GM18907 (cell line): Measurements from ENCODE around the gene MAML3.

Experiments used
- ATAC-seq: cut with Tn5 transposase; IDR thresholded peaks from one replicate; pipeline ENCODE4 v1.9.1; 2021; ENCODE audit warnings: mild to moderate bottlenecking, moderate library complexity; ENCODE audit not compliant: unreplicated experiment

Gene MAML3

DNA sequence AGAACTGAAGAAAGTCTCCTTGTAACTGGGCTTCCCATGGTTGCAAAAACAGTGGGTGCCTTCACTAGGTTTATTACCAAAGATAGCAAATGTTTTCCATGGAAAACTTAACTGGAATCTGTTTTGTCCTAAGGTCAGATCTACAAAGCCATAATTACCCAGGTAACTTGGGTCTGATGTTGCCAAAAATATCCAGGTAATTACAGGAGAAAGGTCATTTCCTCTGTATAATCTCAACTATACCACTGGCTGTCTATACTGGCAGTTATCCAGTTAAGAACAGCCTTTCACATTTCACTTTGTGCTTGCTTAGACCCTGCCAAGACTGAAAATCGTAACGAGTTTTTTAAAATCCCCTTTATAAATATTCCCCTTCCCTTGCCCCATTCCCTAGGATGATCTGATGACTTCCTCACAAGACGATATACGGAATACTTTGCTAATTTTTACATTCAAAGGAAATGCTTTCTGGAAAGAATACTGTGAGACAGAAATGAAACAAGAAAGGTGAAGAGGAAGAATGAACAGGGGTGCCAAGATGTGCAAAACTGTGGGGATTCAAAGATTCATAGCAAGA is 105.5 kb downstream of the MAML3 start:
- no peak for ATAC-seq

DNA sequence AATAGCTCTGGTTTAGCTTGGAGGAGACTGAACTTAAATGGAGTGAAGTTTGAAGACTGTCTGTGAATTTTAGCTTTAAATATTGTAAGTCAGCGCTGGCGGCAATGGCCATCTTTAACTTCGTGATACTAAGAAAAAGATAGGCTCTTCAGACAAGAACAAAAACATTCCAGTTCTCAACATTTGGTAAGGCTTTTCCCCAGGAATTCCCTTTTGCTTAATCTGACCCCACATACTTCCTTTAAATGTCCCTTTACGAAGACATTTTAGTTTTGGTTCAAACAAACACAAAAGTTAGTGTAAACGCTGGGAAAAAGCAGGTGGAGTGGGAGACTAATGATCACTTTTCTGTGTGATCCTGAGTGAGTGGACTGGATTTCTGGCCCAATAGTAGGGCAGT is 106.2 kb downstream of the MAML3 start:
- ATAC-seq = no peak

GRCh38 chr4:140047017-140047640 is 106.9 kb downstream of the MAML3 start:
- no peak for ATAC-seq

DNA sequence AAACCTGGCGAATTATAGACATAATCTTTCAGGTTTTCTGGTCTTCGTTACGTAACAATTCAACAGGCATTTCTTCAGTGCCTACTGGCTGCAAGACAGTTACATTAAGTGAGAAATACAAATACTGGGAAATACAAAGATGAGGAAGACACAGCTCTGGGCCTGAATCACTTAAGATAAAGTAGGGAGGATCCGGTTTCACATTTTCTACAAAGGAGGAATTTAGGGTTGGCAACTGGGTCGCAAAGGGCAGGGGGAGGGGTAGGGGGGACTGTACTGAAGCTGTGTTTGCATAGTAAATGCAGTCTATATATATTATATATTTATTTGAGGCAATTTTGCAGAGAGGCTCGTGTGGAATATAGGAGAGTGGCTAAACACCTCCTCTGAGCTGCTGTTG is 107.4 kb downstream of the MAML3 start:
- no peak for ATAC-seq

- ATAC-seq = no peak
Measured at GRCh38 chr4:140046016-140046415, 108.0 kb downstream of the MAML3 start.

DNA sequence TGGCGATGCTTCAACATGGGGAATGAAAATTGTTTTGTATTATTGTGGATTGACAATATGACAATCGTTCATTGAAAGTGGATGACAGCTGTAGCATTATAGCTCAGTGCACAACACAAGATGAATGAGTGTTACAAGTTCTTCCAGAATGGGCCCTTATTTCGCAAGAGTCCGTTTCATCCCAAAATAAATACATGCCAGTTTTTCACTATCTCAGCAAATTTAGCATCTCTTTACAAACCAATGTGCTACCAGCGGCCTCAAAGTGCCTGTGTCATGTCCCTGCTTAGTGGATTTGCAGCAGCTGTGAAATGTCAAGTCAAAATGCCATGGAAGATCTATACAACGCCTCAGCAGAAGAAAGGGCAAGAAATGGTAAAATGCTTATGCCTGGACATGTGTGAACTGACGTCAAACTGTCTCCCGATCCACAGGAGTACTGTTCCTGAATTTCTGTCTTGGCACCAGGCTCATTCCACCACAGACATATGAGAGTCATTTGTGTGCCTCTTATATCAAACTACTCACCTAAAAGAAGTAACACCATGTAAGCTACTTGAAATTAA is 109.6 kb downstream of the MAML3 start:
- no peak for ATAC-seq

GRCh38 chr4:140042634-140043033 is 111.3 kb downstream of the MAML3 start:
- no peak for ATAC-seq

GRCh38 chr4:140038031-140038533 is 115.9 kb downstream of the MAML3 start:
- ATAC-seq = no peak

DNA sequence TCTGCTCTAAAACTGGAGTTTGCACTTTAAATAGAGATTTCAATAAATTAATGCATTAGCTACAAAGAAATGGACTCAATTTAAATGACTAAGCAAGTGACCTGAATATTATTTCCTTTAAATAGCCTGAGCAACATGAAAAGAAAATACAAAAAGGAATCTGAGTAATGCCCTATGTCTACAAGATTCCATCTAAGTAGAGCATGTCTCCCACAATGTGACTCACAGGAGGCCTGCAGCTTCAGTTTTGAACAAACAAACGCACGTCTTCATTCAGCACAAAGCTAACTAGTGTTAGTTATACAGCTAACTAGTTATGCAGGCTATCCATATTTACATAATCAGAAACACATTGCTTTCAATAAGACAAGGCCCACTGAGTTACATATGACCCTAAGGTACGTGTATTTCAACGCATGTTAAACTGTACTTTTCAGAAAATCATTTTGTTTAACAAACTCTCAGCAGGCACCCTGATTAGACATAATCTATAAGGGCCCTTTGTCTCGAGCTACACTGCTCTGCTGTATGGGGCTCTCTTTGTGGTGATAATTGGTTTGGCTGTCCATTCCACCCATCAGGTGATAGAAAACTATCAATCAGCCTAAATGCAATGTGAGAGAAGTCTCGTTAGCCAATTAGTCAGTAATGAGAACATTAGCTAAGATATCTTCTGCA is 116.5 kb downstream of the MAML3 start:
- no peak for ATAC-seq

GRCh38 chr4:140031706-140032105 is 122.3 kb downstream of the MAML3 start:
- no peak for ATAC-seq

DNA sequence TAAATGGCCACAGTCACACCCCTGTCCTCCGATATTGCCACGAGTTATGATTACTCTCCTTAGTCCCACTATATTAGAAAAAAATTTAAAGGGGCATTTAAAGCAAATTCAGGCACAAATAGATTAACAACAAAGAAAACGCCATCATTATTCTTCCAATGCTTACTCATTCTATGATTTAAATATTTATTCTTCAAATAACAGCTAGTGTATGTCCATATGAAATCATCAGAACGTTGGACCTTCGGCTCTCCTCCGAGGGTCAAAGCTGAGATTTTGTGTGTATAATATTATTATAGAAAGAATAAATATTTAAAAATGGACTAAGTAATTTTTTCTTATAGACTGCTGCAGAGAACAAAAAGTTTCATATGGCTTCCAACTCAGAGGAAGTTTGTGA is 122.9 kb downstream of the MAML3 start:
- ATAC-seq = no peak

- no peak for ATAC-seq
Measured at GRCh38 chr4:140028676-140029517, 125.1 kb downstream of the MAML3 start.

- ATAC-seq = no peak
Measured at GRCh38 chr4:140028101-140028500, 125.9 kb downstream of the MAML3 start.

- ATAC-seq = no peak
Measured at GRCh38 chr4:140027101-140027500, 126.9 kb downstream of the MAML3 start.

GRCh38 chr4:140025470-140025869 is 128.5 kb downstream of the MAML3 start:
- no peak for ATAC-seq

GRCh38 chr4:140020457-140021361 is 133.3 kb downstream of the MAML3 start:
- ATAC-seq = no peak

- no peak for ATAC-seq
Measured at GRCh38 chr4:140019619-140020347, 134.2 kb downstream of the MAML3 start.

- no peak for ATAC-seq
Measured at GRCh38 chr4:140018931-140019618, 134.9 kb downstream of the MAML3 start.

GRCh38 chr4:140014284-140014683 is 139.7 kb downstream of the MAML3 start:
- no peak for ATAC-seq
